HG03175 (cell line): ENCODE measurements around the gene RUNX2.

Source experiments
- ATAC-seq: cut with Tn5 transposase; IDR thresholded peaks from one replicate; pipeline ENCODE4 v1.9.1; 2021; ENCODE audit warnings: mild to moderate bottlenecking, moderate library complexity; ENCODE audit not compliant: unreplicated experiment

The RUNX2 gene

GRCh38 chr6:45609141-45609638 is 281.1 kb downstream of the RUNX2 start:
- no peak for ATAC-seq

DNA sequence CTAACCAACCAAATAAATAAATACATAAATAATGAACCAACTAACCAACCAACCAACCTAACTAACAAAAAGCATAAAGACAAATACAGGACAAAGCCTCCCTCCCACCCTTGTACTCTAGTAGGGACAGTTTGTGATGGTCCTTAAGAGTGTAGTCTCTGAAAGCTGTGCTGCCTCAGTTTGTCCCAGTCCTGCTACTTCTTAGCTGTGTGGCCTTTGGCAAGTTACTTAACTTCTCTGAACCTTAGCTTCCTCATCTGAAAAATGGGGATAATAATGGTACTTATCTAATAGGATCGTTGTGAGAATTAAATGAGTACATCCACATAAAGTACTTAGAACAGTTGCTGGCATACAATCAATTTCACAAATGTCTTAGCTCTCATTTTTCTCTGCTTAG is 282.2 kb downstream of the RUNX2 start:
- no peak for ATAC-seq

GRCh38 chr6:45610832-45611231 is 282.7 kb downstream of the RUNX2 start:
- no peak for ATAC-seq

GRCh38 chr6:45611491-45611890 is 283.4 kb downstream of the RUNX2 start:
- no peak for ATAC-seq

- no peak for ATAC-seq
Measured at GRCh38 chr6:45613656-45614055, 285.5 kb downstream of the RUNX2 start.

- no peak for ATAC-seq
Measured at GRCh38 chr6:45614488-45615285, 286.6 kb downstream of the RUNX2 start.

DNA sequence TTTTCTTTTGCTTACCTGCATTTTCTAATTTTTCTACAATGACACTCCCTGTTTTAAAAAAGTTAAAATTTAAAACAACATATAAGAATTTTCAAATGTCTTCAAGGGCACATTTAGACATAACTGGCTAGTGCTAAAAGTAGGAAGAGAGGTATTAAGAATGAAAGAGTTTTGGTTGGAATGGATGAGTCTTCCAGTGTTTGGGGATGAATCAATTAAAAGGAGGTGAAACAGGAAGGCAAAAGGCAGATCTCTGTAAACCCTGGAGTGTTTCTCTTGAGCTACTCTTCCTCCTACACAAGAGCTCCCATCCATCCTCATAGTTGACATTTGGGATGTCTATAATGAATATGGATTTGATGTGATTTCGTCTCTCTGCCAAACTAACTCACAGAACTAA is 288.1 kb downstream of the RUNX2 start:
- ATAC-seq, result no peak

- no peak for ATAC-seq
Measured at GRCh38 chr6:45617441-45617840, 289.3 kb downstream of the RUNX2 start.

DNA sequence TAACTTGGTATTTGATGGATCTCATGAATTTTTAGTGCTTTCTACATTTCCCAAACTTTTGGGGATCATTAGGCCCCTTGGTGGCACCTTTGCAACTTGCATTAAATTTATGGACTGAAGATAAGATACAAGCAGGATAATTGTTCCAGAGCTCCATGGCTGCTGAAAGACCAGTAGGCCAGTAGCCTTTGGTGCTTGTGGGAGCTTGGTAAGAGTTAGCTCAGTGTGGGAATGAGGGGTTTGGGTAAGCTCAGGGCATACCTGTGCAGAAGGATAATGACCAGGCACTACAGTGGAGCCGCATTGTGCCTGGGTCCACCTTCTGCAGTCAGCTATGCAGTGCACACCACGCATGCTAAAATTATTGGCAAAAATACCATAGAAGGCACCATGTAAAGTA is 290.1 kb downstream of the RUNX2 start:
- no peak for ATAC-seq

GRCh38 chr6:45619211-45619760 is 291.2 kb downstream of the RUNX2 start:
- no peak for ATAC-seq

- no peak for ATAC-seq
Measured at GRCh38 chr6:45619994-45620471, 291.9 kb downstream of the RUNX2 start.

DNA sequence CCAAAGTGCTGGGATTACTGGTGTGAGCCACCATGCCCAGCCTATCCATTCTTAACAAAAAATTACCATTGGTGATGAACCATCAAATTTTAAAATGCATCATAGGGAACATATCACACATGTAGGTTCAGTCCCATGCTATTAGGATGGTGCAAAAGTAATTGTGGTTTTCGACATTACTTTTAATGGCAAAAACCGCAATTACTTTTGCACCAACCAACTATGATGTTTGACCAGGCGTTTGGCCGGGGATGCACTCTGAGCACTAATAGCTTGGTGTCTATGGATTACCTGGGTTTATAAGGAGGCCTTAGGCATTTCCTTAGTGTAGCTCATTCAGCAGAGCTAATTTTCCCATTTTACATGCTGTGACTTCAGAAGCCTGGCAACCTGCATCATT is 296.1 kb downstream of the RUNX2 start:
- no peak for ATAC-seq

DNA sequence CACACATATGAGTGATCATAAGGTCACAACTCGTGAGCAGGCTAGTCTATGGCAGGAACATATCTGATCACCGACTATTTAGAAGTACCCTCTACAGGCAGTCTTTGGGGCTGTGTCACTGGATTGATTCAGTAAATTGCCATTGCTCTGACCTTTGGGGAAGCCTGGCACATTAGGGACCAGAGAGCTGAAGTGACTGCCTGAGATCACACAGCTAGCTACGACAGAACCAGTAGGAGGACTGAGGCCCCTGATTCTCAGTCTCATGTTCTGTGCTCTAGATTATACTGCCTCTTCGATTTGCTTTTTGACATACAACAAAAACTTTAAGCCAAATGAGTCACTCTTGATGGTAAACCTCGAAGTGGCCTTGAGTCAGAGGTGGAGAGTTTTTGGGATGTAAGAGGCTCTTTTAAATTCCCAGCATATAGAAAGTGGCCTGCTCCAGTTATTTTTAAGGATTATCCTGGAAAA is 297.1 kb downstream of the RUNX2 start:
- ATAC-seq, result no peak

- no peak for ATAC-seq
Measured at GRCh38 chr6:45626087-45626891, 298.2 kb downstream of the RUNX2 start.

DNA sequence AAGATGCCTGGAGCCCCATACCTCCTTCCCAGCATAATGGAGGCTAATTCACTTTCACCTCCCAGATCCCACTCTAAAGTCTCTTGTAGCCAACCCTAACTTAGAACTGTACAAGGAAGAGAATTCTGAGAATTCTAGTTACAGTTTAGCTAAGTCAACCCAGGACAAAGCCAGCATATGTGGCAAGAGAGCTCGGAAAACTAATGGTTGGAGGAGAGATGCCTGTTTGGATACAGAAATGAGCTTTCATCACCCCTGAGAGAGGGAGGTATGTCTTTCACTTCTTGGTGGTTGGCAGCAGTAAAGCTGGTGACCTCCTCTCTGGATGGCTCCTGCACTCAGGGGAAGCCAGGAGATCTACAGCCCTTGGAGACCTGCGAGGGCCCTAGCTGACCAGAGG is 302.2 kb downstream of the RUNX2 start:
- ATAC-seq, result no peak

DNA sequence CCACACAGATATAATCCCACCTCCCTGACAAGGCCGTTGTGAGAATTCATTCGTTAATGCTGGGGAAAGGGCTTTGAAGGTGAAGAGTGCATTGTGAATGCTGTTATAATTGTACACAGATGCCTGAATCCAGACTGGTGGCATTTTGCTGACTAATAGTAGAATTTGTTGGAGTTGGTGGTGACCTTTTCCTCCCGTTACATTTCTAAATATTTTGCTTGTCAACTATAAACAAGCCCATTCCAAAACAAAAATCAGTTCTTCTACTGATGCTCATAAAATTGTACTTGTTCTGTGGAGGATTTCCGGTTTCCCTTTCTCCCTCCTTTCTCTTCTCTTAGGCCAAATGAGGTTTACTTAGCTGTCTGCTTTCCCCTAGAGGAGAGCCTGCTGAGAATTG is 302.7 kb downstream of the RUNX2 start:
- no peak for ATAC-seq

GRCh38 chr6:45631396-45631795 is 303.3 kb downstream of the RUNX2 start:
- no peak for ATAC-seq

DNA sequence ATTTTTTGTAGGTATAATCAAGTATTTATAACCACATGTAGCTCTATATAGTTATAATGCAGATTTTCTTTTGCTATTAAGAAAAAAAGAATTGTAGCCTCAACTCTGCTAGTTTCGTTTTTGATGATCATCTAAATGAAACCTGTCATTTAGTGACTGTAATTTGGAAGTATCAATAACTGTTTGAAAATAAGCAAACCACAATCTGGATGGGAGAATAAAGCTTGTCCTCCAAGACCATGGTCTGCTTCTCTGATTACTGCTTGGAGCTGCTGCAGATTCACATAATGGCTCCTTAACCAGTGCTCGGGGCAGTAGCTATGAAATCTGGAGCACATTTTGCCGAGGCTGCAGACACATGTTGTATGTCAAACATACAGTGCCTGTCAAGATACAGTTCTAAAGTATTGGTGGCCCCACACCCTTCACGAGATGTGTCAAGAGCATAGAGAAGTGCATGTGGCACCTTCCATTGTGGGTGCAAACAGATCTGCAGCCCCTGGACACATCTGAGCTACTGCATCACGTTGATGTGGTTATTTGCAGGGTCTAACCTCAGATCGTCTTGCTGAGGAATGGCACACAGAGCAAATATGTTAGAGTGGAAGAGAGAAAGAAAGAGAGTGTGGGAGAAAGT is 305.3 kb downstream of the RUNX2 start:
- no peak for ATAC-seq

DNA sequence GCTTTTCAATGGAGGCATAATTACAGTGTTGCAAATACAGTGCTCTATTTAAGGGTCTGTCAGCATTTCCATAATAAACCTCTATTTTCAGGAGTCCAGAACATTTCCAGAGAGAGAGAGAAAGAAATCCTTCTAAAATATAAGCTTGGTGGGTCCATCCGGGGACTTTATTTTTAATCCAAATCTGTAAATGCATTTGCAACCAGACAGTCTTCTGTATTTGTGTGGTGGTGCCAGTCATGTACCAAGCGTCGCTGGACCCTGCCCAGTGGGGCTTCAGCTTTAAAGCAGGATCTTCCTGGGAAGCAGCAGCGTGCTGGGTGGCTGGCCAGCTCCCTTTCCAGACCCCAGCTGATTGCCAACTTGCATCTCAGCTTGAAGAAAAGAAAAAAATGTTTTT is 306.1 kb downstream of the RUNX2 start:
- ATAC-seq, result no peak

DNA sequence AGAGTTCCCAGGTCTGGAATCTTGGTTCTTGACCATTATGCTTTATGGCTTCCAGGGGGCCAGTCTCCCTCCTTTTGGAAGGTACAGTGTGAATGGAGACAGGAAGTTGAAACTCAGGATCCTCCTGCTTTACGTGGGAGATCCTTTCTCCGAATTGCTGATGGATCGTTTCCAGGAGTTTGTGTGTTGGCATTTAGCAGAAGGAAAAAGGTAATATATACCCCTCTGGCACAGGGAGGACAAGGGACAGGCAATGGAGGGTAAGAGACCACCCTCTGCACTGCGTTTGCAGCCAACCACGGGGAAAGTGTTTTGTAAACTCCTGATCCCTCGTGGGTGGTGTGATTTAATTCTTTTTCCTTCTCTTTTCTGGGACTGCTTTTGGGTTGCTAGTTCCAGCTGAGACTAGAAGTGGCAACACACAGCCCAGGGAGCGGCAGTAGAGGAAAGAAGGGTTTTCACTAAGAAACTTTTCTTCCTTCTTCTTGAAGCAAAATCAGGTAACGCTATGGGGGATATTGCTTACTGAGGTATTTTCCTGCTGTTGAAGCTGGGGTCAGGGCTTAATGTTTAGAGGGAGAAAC is 307.2 kb downstream of the RUNX2 start:
- ATAC-seq, result no peak

DNA sequence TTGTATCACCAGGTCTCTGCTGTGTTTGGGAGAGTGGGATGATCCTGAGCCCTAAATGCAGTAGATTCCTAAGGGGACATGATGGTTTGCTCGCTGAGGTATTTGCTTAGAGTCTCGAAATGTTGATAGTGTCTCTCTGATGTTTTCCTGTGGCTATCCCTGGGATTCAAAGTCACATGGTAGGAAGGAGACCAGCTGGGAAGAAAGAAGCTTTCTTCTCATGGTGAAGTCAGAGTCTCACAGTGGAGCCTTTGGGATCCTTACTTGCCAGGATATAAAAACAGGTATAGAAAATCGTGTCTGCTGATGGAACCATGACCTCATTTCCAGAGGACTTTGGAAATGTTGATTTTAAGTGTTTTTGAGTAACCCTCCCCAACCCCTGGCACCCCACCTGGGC is 308.9 kb downstream of the RUNX2 start:
- ATAC-seq, result no peak
